HG03025 (cell line): ENCODE results near the gene TMA7.
"Not testable (repeated sequence)": the region's sequence is repeated elsewhere in the genome, so short reads cannot be mapped to it uniquely, and the experiment has no call there.

Source experiments
- ATAC-seq: cut with Tn5 transposase; IDR thresholded peaks from one replicate; pipeline ENCODE4 v1.9.1; 2021; ENCODE audit warnings: mild to moderate bottlenecking, moderate library complexity; ENCODE audit not compliant: unreplicated experiment, low FRiP score

The TMA7 gene

GRCh38 chr3:48434591-48435222, 5.3 kb upstream of the TMA7 start:
- no peak for ATAC-seq

DNA sequence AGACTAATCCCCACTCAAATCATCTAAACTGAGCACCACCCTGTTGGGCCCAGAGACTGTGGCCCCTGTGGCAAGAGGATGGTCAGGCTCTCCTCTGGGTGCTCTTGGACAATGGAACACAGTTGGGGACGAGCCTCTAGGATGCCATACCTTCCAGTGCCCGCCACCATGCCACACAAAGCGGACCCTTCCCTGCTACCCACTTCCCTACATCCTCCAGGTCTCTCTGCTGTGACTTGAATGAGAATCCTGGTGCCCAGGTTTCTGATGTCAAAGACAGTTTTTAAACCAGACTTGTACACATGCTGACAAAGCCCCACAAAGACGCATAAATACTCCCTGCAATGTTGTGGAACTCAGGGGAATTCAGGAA, 4.8 kb upstream of the TMA7 start:
- ATAC-seq = no peak

DNA sequence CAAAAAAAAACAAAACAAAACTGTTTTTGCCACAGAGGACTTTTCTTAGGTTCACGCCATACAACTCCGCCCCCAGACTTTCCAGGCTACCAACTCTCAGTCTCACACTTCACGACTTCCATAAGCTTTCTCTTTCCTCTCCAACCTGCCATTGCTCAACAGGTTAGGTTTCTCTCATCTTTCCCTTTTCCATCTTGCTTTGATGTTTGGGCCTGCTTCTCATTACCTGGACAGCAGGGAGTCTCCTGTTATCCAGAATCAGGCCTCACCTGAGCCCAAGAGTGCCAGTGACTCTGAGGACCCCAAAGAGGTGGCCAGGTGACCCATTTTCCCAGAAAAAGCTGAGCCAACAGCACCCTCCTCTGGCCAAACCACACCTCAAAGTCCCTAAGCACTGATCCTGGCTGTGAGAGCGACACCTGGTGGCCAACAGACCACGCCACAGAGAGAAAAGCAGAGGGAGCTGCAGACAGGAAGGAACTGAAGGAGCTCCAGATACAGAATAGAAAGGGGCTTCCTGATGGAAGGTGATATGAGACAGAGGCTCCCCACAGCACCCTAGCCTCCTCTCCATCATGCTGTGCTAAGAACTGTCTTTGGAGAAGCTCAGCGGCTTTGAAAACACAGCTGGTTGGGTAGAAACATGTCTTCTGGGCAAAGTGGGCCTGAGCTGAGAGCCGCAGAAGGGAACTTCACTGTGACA, 4.1 kb upstream of the TMA7 start:
- ATAC-seq = no peak

DNA sequence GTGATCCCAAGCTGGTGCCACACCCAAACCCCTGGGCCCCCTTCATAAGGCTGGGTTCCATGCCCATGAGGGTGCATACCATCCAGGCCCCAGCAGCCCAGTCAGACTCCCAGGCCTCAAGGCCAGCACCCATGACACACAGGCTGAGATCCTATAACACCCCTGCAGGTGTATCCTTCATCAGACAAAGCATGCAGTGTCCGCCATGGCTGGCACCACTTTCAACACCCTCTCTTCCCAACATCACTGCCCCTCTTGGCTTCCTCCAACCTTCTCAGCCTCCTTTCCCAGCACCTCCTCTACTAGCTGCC, 3.6 kb upstream of the TMA7 start:
- no peak for ATAC-seq

- ATAC-seq = no peak
These were observed 3.2 kb upstream of the TMA7 start for GRCh38 chr3:48436855-48437254.

GRCh38 chr3:48437812-48438211, 2.2 kb upstream of the TMA7 start:
- ATAC-seq = no peak

DNA sequence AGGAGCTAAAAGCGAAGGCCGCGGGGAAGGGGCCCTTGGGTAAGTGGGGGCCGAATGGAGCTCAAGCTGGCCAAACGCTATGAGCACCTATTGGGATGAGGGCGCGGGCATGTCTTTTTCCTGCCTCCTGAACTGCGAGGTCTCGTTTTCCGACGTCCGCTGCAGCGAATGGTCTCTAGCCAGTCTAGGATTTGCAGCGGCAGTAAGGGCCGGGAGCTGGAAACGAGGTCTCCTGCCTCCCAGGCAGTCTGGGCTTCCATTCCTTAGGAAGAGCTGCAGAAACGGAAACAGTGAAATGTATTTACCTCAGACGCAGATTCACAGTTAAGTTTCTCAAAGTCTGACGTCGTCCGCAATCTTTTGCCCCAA, 517 bp downstream of the TMA7 start:
- no peak for ATAC-seq

DNA sequence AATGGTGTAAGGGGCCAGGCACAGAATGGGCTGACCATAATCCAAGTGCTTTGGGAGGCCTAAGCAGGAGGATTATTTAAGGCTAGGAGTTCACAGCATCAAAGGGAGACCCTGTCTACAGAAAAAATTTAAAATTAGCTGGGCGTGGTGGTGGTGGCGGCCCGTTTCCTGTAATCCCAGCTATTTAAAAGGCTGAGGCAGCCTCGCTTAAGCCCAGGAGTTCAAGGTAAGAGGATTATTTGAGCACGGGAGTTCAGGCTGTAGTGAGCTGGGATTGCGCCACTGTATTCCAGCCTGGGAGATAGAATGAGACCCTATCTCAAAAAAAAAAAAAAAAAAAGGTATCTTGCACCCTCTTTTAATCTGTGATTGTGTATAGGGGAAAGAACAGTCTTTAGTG, 1.9 kb downstream of the TMA7 start:
- no peak for ATAC-seq

DNA sequence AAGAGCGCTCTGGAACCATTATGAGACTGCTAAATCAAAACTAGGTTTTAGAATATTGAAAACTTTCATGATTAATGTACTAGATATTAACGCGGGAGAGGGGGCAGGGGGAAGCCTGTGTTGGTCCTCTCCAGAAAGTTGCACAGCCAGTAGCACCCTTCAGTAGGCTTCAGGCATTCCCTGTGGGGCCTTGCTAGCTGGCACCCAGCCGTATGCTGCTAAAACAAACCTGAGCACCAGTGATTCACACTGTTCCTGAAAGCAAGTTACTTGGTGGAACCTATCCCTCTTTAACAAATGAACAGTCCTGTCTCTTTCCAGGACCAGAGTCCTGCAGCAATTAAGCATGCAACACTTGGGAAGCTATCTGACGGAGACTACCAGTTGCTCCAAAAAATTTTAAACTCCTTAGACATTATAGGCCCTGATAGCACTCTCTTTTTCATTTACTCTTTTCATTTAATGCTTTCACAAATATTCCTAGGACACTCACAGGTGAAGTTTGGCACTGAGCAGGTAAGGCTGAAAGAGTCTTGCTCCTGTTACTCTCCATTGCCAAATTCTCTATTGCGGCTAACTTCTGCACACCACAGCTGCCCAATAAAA, 5.3 kb downstream of the TMA7 start:
- no peak for ATAC-seq

- ATAC-seq = no peak
These were observed 6.0 kb downstream of the TMA7 start for GRCh38 chr3:48446043-48446424.

DNA sequence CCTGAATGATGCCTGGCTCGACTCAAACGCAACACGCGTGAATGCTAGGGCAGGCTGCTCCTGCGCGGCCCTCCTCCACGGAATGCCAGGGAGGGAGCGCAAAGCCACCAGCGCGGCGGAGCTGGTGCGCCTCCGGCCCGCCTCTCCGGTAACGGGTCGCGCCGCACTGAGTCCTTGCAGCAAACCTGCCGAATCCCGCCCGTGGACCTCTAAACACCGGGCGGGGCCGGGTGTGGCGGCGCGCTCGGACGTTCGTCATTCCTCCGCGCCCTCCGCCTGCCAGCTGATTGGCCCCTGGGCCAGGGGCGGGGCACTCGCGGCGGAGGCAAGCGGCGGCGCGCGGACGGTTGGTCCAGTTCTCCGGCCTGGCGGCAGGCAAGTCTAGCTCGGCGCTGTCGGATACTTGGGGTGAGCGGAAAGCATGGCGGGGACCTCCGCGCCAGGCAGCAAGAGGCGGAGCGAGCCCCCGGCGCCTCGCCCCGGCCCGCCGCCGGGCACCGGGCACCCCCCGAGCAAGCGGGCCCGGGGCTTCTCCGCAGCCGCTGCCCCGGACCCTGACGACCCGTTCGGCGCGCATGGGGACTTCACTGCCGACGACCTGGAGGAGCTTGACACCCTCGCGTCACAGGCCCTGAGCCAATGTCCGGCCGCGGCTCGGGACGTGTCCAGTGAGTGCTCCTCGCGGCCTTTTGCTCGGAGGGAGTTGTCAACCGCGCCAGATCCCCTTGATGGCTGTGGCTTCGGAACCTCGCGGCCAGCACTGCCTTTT, 6.6 kb downstream of the TMA7 start, which contains the start of gene ATRIP:
TSS of gene ATRIP (plus strand) at position 313 of the 769 bp plus-strand sequence. CDS start at position 422, 109 bp downstream.
- ATAC-seq = peak; percentile 79

DNA sequence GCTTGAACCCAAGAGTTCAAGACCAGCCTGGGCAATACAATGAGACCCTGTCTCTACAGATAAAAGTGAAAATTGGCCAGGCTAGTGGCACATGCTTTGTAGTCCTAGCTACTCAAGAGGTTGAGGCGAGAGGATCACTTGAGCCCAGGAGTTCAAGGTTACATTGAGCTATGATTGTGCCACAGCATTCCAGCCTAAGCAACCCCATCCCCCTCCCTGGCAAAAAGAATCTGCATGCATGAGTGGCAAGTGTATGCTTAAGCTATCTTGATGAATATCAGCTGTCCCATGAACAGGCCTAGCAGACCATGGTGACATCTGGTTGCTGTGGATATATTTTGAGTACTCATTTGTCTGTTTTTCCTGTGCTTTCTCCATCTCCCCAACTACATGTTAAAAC, 11.2 kb downstream of the TMA7 start:
- no peak for ATAC-seq

- no peak for ATAC-seq
These were observed 16.4 kb downstream of the TMA7 start for GRCh38 chr3:48456456-48456855.

DNA sequence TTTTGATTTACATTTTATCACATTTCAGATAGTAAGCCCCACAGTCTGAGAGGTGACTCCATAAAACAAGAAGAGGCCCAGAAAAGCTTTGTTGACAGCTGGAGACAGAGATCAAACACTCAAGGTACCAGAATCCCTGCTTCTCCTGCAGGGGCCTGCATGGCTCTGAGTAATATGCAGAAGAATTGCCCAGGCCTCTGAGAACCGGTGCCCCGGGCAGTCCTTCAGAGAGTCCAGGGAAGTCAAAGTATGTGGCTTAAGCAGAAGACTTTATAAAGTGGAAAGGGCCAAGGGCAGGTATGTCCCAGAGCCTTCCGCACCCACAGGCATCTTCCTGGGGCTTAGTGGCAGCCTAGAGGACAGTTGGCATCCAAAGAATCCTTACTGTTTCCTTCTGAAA, 19.3 kb downstream of the TMA7 start:
- ATAC-seq = no peak

GRCh38 chr3:48459773-48460516, 19.9 kb downstream of the TMA7 start:
- ATAC-seq = no peak

DNA sequence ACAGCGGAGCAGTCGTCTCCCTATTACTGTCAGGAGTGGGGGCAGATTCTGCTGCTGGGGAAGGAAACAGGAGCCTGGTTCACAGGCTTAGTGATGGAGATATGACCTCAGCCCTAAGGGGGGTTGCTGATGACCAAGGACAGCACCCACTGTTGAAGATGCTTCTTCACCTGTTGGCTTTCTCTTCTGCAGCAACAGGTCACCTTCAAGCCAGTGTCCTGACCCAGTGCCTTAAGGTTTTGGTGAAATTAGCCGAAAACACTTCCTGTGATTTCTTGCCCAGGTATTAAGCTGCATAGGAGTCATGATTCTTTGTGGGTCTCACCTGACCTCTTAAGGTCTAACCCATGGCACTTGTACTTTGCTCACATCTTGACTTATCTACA, 20.5 kb downstream of the TMA7 start:
- ATAC-seq = no peak

GRCh38 chr3:48461767-48462166, 21.7 kb downstream of the TMA7 start:
- not testable (repeated sequence) for ATAC-seq

DNA sequence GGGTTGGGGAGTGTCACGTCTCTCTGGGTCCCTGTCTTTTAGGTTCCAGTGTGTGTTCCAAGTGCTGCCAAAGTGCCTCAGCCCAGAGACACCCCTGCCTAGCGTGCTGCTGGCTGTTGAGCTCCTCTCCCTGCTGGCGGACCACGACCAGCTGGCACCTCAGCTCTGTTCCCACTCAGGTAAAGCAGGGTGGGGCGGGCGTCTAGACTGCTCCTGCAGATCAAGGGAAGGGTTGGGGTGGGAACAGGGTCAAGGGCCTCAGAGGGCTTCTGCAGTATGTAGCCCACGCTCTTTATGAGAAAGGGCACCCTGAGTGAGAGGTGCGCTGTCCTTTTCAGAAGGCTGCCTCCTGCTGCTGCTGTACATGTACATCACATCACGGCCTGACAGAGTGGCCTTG, 23.6 kb downstream of the TMA7 start:
- ATAC-seq = no peak

GRCh38 chr3:48464713-48465221, 24.7 kb downstream of the TMA7 start:
- ATAC-seq = no peak

GRCh38 chr3:48465237-48465530, 25.1 kb downstream of the TMA7 start:
- no peak for ATAC-seq
